Neural cell (in vitro differentiated cells): ENCODE measurements around the gene CIRBP. TPM values are rescaled to one million over a fixed set of nuclear protein-coding genes. Genes with fewer than 3 reads are reported as not detected.

Experiments used
- H2AFZ ChIP-seq: fragments of 200-600, 300-800 bp; sonication (generic), shearing (Covaris generic); 2 replicates; pipeline ENCODE4 v1.6.0; 2014; ENCODE audit warnings: low read depth, mild to moderate bottlenecking, antibody characterized with exemption, low read length, moderate library complexity
- H3F3A ChIP-seq: fragments of 200-600 bp; shearing (Covaris generic); 2 replicates; pipeline ENCODE4 v1.6.1; 2016; ENCODE audit warnings: mild to moderate bottlenecking, moderate library complexity, mixed read lengths, antibody characterized with exemption, low read length; ENCODE audit not compliant: insufficient read depth, poor library complexity, severe bottlenecking
- H3K27ac ChIP-seq: fragments of 200-600, 300-800 bp; sonication (generic), shearing (Covaris generic); 2 replicates; pipeline ENCODE4 v1.5.1; 2014; ENCODE audit warnings: mild to moderate bottlenecking, low read length, moderate library complexity
- H3K27me3 ChIP-seq: fragments of 300-800, 200-600 bp; sonication (generic), shearing (Covaris generic); 2 replicates; pipeline ENCODE4 v1.6.0; 2014; ENCODE audit warnings: mild to moderate bottlenecking, low read depth, low read length, moderate library complexity; ENCODE audit not compliant: insufficient read depth
- H3K36me3 ChIP-seq: fragments of 300-800, 200-600 bp; sonication (generic), shearing (Covaris generic); 2 replicates; pipeline ENCODE4 v1.5.1; 2014; ENCODE audit warnings: mild to moderate bottlenecking, antibody characterized with exemption, low read length, moderate library complexity; ENCODE audit not compliant: insufficient read depth
- H3K4me2 ChIP-seq: fragments of 300-800, 200-600 bp; sonication (generic), shearing (Covaris generic); 2 replicates; pipeline ENCODE4 v1.6.0; 2014; ENCODE audit warnings: mild to moderate bottlenecking, low read length
- H3K4me3 ChIP-seq: fragments of 300-800, 200-600 bp; sonication (generic), shearing (Covaris generic); 2 replicates; pipeline ENCODE4 v1.5.1; 2014; ENCODE audit warnings: mild to moderate bottlenecking, low read length, moderate library complexity
- H3K79me2 ChIP-seq: fragments of 200-600 bp; shearing (Covaris generic); replicated peaks from 2 replicates; pipeline ENCODE4 v1.6.0; 2014; ENCODE audit warnings: mild to moderate bottlenecking, low read length, moderate library complexity; ENCODE audit not compliant: insufficient read depth
- H3K9ac ChIP-seq: fragments of 300-800, 200-600 bp; sonication (generic), shearing (Covaris generic); 2 replicates; pipeline ENCODE4 v1.6.1; 2016; ENCODE audit warnings: mild to moderate bottlenecking, low read length, mixed read lengths
- H3K9me2 ChIP-seq: fragments of 200-600 bp; shearing (Covaris generic); 2 replicates; pipeline ENCODE4 v1.6.1; 2016; ENCODE audit warnings: mild to moderate bottlenecking, low read length, mixed read lengths; ENCODE audit not compliant: insufficient read depth
- H3K9me3 ChIP-seq: fragments of 200-600, 300-800 bp; sonication (generic), shearing (Covaris generic); 2 replicates; pipeline ENCODE4 v1.6.1; 2016; ENCODE audit warnings: mild to moderate bottlenecking, mixed run types, low read length, moderate library complexity, mixed read lengths
- H4K20me1 ChIP-seq: fragments of 200-600 bp; shearing (Covaris generic); 2 replicates; pipeline ENCODE4 v1.6.1; 2016; ENCODE audit warnings: mild to moderate bottlenecking, mixed run types; ENCODE audit not compliant: insufficient read depth
- CTCF ChIP-seq: fragments of 450-650 bp; IDR thresholded peaks from 2 replicates; pipeline ENCODE4 v1.5.1; 2014; ENCODE audit warnings: antibody characterized with exemption, mild to moderate bottlenecking, moderate library complexity; ENCODE audit not compliant: poor library complexity, severe bottlenecking
- EP300 ChIP-seq: fragments of 450-650 bp; conservative IDR thresholded peaks from 2 replicates; pipeline ENCODE4 v1.6.1; 2014; ENCODE audit warnings: antibody characterized with exemption, mild to moderate bottlenecking, moderate library complexity; ENCODE audit not compliant: poor library complexity, severe bottlenecking
- EZH2 ChIP-seq: fragments of 200-600, 300-800 bp; shearing (Covaris generic), sonication (generic); IDR thresholded peaks from 2 replicates; pipeline ENCODE4 v1.6.1; 2014; ENCODE audit warnings: antibody characterized with exemption, low read length, borderline replicate concordance, mild to moderate bottlenecking; ENCODE audit not compliant: insufficient read depth, poor library complexity, severe bottlenecking
- MXI1 ChIP-seq: fragments of 450-650 bp; conservative IDR thresholded peaks from 2 replicates; pipeline ENCODE4 v1.6.1; 2014; ENCODE audit warnings: antibody characterized with exemption, mild to moderate bottlenecking; ENCODE audit not compliant: poor library complexity, severe bottlenecking
- POLR2AphosphoS5 ChIP-seq: IDR thresholded peaks from 2 replicates; pipeline ENCODE4 v1.6.1; 2012
- RAD21 ChIP-seq: fragments of 450-650 bp; conservative IDR thresholded peaks from 2 replicates; pipeline ENCODE4 v1.6.1; 2014; ENCODE audit warnings: antibody characterized with exemption, mild to moderate bottlenecking, moderate library complexity
- REST ChIP-seq: IDR thresholded peaks from 2 replicates; pipeline ENCODE4 v1.6.1; 2012; ENCODE audit warnings: borderline replicate concordance
- SMC3 ChIP-seq: fragments of 450-650 bp; conservative IDR thresholded peaks from 2 replicates; pipeline ENCODE4 v1.6.1; 2014; ENCODE audit warnings: antibody characterized with exemption, mild to moderate bottlenecking, moderate library complexity; ENCODE audit not compliant: poor library complexity
- TAF1 ChIP-seq: IDR thresholded peaks from 2 replicates; pipeline ENCODE4 v1.6.1; 2012; ENCODE audit warnings: low read depth
- polyA plus RNA-seq: library from polyadenylated mRNA; depleted of rRNA; stranded (reverse); fragments of >200 nt; gene quantifications from 2 replicates; pipeline ENCODE4 v1.2.3, GENCODE V29; 2014

Gene CIRBP
- polyA plus RNA-seq, 1 donor from 2014 or later, result 1,663 TPM

- no peak overlapping the region for H3K4me2 ChIP-seq
- H3K79me2 ChIP-seq, result peaks cover 2% of the 10 kb centered on the region
- no peaks in the 10 kb centered on the region for H3K9me3 ChIP-seq
- TF ChIP-seq TAF1, result no peak
- no peak for TF ChIP-seq EP300
- TF ChIP-seq RAD21, result no peak
- TF ChIP-seq POLR2AphosphoS5, result no peak
- no peak for TF ChIP-seq MXI1
- no peak for TF ChIP-seq REST
- no peak for TF ChIP-seq EZH2
- TF ChIP-seq CTCF, result no peak
- TF ChIP-seq SMC3, result no peak
- no peak overlapping the region for H3K4me3 ChIP-seq
- H3K27ac ChIP-seq, result no peak overlapping the region
- H2AFZ ChIP-seq, result no peak overlapping the region
- H3K36me3 ChIP-seq, result peaks cover 2% of the 10 kb centered on the region
- H3K27me3 ChIP-seq, result no peaks in the 10 kb centered on the region
- H3K9me2 ChIP-seq, result no peaks in the 10 kb centered on the region
- no peak overlapping the region for H3K9ac ChIP-seq
- H3F3A ChIP-seq, result no peaks in the 10 kb centered on the region
- H4K20me1 ChIP-seq, result no peaks in the 10 kb centered on the region
Observed at GRCh38 chr19:1278713-1279660, 9.9 kb downstream of the CIRBP start.

- H3K9me2 ChIP-seq, result no peaks in the 10 kb centered on the region
- no peaks in the 10 kb centered on the region for H3F3A ChIP-seq
- no peak overlapping the region for H3K4me2 ChIP-seq
- H3K36me3 ChIP-seq, result no peaks in the 10 kb centered on the region
- H3K79me2 ChIP-seq, result peaks cover 2% of the 10 kb centered on the region
- H4K20me1 ChIP-seq, result no peaks in the 10 kb centered on the region
- no peak overlapping the region for H2AFZ ChIP-seq
- no peak overlapping the region for H3K27ac ChIP-seq
- no peak overlapping the region for H3K9ac ChIP-seq
- H3K9me3 ChIP-seq, result no peaks in the 10 kb centered on the region
- peak; percentile 21 for TF ChIP-seq EP300
- peak; percentile 38 for TF ChIP-seq MXI1
- TF ChIP-seq EZH2, result no peak
- TF ChIP-seq REST, result no peak
- TF ChIP-seq TAF1, result no peak
- peak; percentile 91 for TF ChIP-seq SMC3
- peak; percentile 92 for TF ChIP-seq RAD21
- peak; percentile 95 for TF ChIP-seq CTCF
- no peaks in the 10 kb centered on the region for H3K27me3 ChIP-seq
- no peak overlapping the region for H3K4me3 ChIP-seq
Observed at GRCh38 chr19:1279782-1280341, 10.7 kb downstream of the CIRBP start.
